Transverse colon (tissue), 4 donors: ENCODE measurements around the gene KIAA1217. TPM values are rescaled to one million over a fixed set of nuclear protein-coding genes. Genes with fewer than 3 reads are reported as not detected.

ENCODE experiments used
- DNase-seq: peaks from one replicate; pipeline ENCODE4 v3.0.0-alpha.2; 2019
- H3K27ac ChIP-seq, 4 donors: fragments of 200-600 bp; sonication (generic); 2 replicates each; pipeline ENCODE4 v1.5.1; 2016 to 2018; ENCODE audit warnings: inconsistent platforms in 4 of 4
- H3K27me3 ChIP-seq: fragments of 200-600 bp; sonication (generic); 2 replicates; pipeline ENCODE4 v1.5.1; 2017; ENCODE audit warnings: inconsistent platforms
- H3K36me3 ChIP-seq, 4 donors: fragments of 200-600 bp; sonication (generic); 2 replicates each; pipeline ENCODE4 v1.5.1; 2017 to 2019; ENCODE audit warnings: inconsistent platforms in 4 of 4
- H3K4me1 ChIP-seq, 4 donors: fragments of 200-600 bp; sonication (generic); 2 replicates each; pipeline ENCODE4 v1.5.1; 2017 to 2020; ENCODE audit warnings: inconsistent platforms in 4 of 4
- H3K4me3 ChIP-seq, 4 donors: fragments of 200-600 bp; sonication (generic); 1 replicate in 1 of 4; 2 replicates in 3 of 4; pipeline versions ENCODE4 v1.5.1 to v1.6.1; 2017 to 2019; ENCODE audit warnings: inconsistent platforms in 4 of 4
- H3K9me3 ChIP-seq, 2 donors: fragments of 200-600 bp; sonication (generic); 2 replicates each; pipeline ENCODE4 v1.5.1; 2017 to 2019; ENCODE audit warnings: inconsistent platforms in 2 of 2
- CTCF ChIP-seq, 5 experiments: fragments of 200-600 bp in 3 of 5; fragments of 450-650 bp in 2 of 5; sonication (generic) in 3 of 5; IDR thresholded peaks; 1 replicate in 2 of 5; 2 replicates in 3 of 5; pipeline ENCODE4 v1.5.1; 2016 to 2017; ENCODE audit warnings: antibody characterized with exemption in 5 of 5, inconsistent platforms in 3 of 5, mild to moderate bottlenecking in 2 of 5, moderate library complexity in 1 of 5
- EP300 ChIP-seq: sonication (generic); formaldehyde crosslinking; IDR thresholded peaks from one replicate; pipeline ENCODE4 v1.6.1; 2017; ENCODE audit warnings: antibody characterized with exemption, low read depth
- POLR2A ChIP-seq: fragments of 450-650 bp; IDR thresholded peaks from one replicate; pipeline ENCODE4 v1.6.1; 2016; ENCODE audit warnings: antibody characterized with exemption, mild to moderate bottlenecking, moderate library complexity
- POLR2AphosphoS5 ChIP-seq, 3 donors: sonication (generic); formaldehyde crosslinking; IDR thresholded peaks; one replicate each; pipeline ENCODE4 v1.6.1; 2016; ENCODE audit warnings: antibody characterized with exemption in 3 of 3
- WGBS, 2 donors: methylation state at CpG; one replicate each; pipeline ENCODE4 v1.1.5; 2018; ENCODE audit warnings: low coverage in 1 of 2; 5-methylcytosine and 5-hydroxymethylcytosine counted together
- in situ Hi-C, 4 donors: fragments of 200-750 bp; cut with MboI; loops; one replicate each; pipeline versions ENCODE4 v1.15.0 to v1.15.1; 2017; ENCODE audit warnings: low sequenced_read_pairs in 3 of 4, low pct_ligation_motif_present in 1 of 4, low pct_unique_long_range_greater_than_20kb in 1 of 4
- intact Hi-C: fragments of 100-400 bp; cut with DNase I; formaldehyde crosslinking; loops from one replicate; pipeline ENCODE4 v1.15.1; 2023; ENCODE audit warnings: low total_unique reads
- total RNA-seq, 4 donors: library from RNA; depleted of rRNA; stranded (reverse); fragments of >200 nt; gene quantifications; one replicate each; pipeline ENCODE4 v1.1.0, GENCODE V29; 2016

Gene KIAA1217
- total RNA-seq, 4 donors from 2014 or later = 56.5 to 175 (median 72.0) TPM

GRCh38 chr10:24180891-24181290 lies 28.0 kb upstream of the KIAA1217 start:
- H3K36me3 ChIP-seq = no peaks in the 10 kb centered on the region
- DNase-seq = no peak
- H3K27me3 ChIP-seq = no peaks in the 10 kb centered on the region
- no peaks in the 10 kb centered on the region for H3K4me1 ChIP-seq
- 57 to 58% methylated on average over 2 of the region's 2 CpGs for WGBS, 2 donors
- TF ChIP-seq POLR2AphosphoS5 (IDR thresholded peaks at IDR 0.05) (no peak), POLR2A (no peak), CTCF (IDR thresholded peaks at IDR 0.05) (no peak), EP300 (no peak)
- H3K9me3 ChIP-seq = peaks cover 0 to 4% of the 10 kb centered on the region in 2 donors
- H3K4me3 ChIP-seq = no peak overlapping the region
- intact Hi-C loops (no loop called here), in situ Hi-C loops (loop anchor here in 3 of 4 donors (25.0 kb wide), 2 partner anchors 194 to 869 kb away; no protein-coding TSS in a partner anchor)
- H3K27ac ChIP-seq = no peak overlapping the region

- TF ChIP-seq EP300 = no peak
- no peak for TF ChIP-seq POLR2A
- TF ChIP-seq POLR2AphosphoS5 (IDR thresholded peaks at IDR 0.05) = no peak
- TF ChIP-seq CTCF (IDR thresholded peaks at IDR 0.05) = no peak
Measured at GRCh38 chr10:24184455-24184854, 24.5 kb upstream of the KIAA1217 start.

GRCh38 chr10:24193330-24193729 lies 15.6 kb upstream of the KIAA1217 start:
- in situ Hi-C loops = loop anchor here (10.0 to 25.0 kb wide), 5 partner anchors 189 to 881 kb away; no protein-coding TSS in a partner anchor
- peaks cover 0 to 3% (median 0%) of the 10 kb centered on the region in 4 donors for H3K4me1 ChIP-seq
- no peak overlapping the region for H3K27ac ChIP-seq
- DNase-seq = no peak
- 10 to 57% methylated on average over 2 to 5 of the region's 5 CpGs for WGBS, 2 donors
- TF ChIP-seq POLR2A = no peak
- no peak for TF ChIP-seq EP300
- TF ChIP-seq POLR2AphosphoS5 (IDR thresholded peaks at IDR 0.05) = no peak
- no peak for TF ChIP-seq CTCF (IDR thresholded peaks at IDR 0.05)
- intact Hi-C loops = loop anchor here (5.0 kb wide), 1 partner anchor 201 kb away; no protein-coding TSS in a partner anchor
- H3K4me3 ChIP-seq = no peak overlapping the region
- H3K36me3 ChIP-seq = no peaks in the 10 kb centered on the region
- no peaks in the 10 kb centered on the region for H3K27me3 ChIP-seq
- H3K9me3 ChIP-seq = no peaks in the 10 kb centered on the region

More at GRCh38 chr10:24184455-24184854, 24.5 kb upstream of the KIAA1217 start:
- H3K4me3 ChIP-seq = no peak overlapping the region
- no peaks in the 10 kb centered on the region for H3K27me3 ChIP-seq
- H3K9me3 ChIP-seq = no peaks in the 10 kb centered on the region
- no peak overlapping the region for H3K27ac ChIP-seq
- in situ Hi-C loops = loop anchor here in 3 of 4 donors (25.0 kb wide), 2 partner anchors 197 to 872 kb away; no protein-coding TSS in a partner anchor
- DNase-seq = no peak
- H3K4me1 ChIP-seq = no peaks in the 10 kb centered on the region
- intact Hi-C loops = no loop called here
- WGBS, 2 donors = 75% methylated on average over 1 of the region's 1 CpG; no CpG with 5 or more reads in 1 of the 2 donors
- H3K36me3 ChIP-seq = no peaks in the 10 kb centered on the region

- H3K4me3 ChIP-seq = no peak overlapping the region
- H3K9me3 ChIP-seq = no peaks in the 10 kb centered on the region
- 88 to 100% methylated on average over 1 to 2 of the region's 2 CpGs for WGBS, 2 donors
- no peaks in the 10 kb centered on the region for H3K36me3 ChIP-seq
- peaks cover 0 to 10% (median 4%) of the 10 kb centered on the region in 4 donors for H3K4me1 ChIP-seq
- no peak overlapping the region for H3K27ac ChIP-seq
- in situ Hi-C loops (loop anchor here (10.0 to 25.0 kb wide), 5 partner anchors 192 to 885 kb away; no protein-coding TSS in a partner anchor), intact Hi-C loops (no loop called here)
- DNase-seq = no peak
- H3K27me3 ChIP-seq = no peaks in the 10 kb centered on the region
- TF ChIP-seq POLR2A = no peak
- TF ChIP-seq EP300 = no peak
- TF ChIP-seq CTCF (IDR thresholded peaks at IDR 0.05) = no peak
- no peak for TF ChIP-seq POLR2AphosphoS5 (IDR thresholded peaks at IDR 0.05)
Measured at GRCh38 chr10:24197263-24197662, 11.7 kb upstream of the KIAA1217 start.
